HG02798 (cell line): Measurements from ENCODE around the gene YRDC.
A peak's percentile ranks its signal among the peaks of the same experiment; 100 is the strongest.

ENCODE experiments used
- ATAC-seq: cut with Tn5 transposase; IDR thresholded peaks from one replicate; pipeline ENCODE4 v1.9.1; 2021; ENCODE audit warnings: mild to moderate bottlenecking; ENCODE audit not compliant: unreplicated experiment, poor library complexity

The YRDC gene

GRCh38 chr1:37822906-37823815, 15.2 kb upstream of the YRDC start:
- ATAC-seq = no peak

- ATAC-seq = no peak
Measured at GRCh38 chr1:37821481-37821880, 13.5 kb upstream of the YRDC start.

GRCh38 chr1:37817481-37817880, 9.5 kb upstream of the YRDC start:
- ATAC-seq = no peak

GRCh38 chr1:37814252-37814651, 6.2 kb upstream of the YRDC start:
- no peak for ATAC-seq

GRCh38 chr1:37813529-37814145, 5.6 kb upstream of the YRDC start:
- ATAC-seq = no peak

GRCh38 chr1:37811027-37811655, 3.1 kb upstream of the YRDC start:
- peak; percentile 19 for ATAC-seq

GRCh38 chr1:37809942-37810341, 1.9 kb upstream of the YRDC start:
- ATAC-seq = no peak

GRCh38 chr1:37808369-37809319, 636 bp upstream of the YRDC start:
- ATAC-seq = peak; percentile 44

- ATAC-seq = no peak
Measured at GRCh38 chr1:37807220-37807554, 821 bp downstream of the YRDC start.

GRCh38 chr1:37802439-37802838, 5.6 kb downstream of the YRDC start:
- ATAC-seq = no peak

GRCh38 chr1:37797750-37798345, 10.2 kb downstream of the YRDC start:
- no peak for ATAC-seq

GRCh38 chr1:37795340-37796125, 12.5 kb downstream of the YRDC start:
- ATAC-seq = no peak

- no peak for ATAC-seq
Measured at GRCh38 chr1:37794372-37795339, 13.4 kb downstream of the YRDC start.

GRCh38 chr1:37793773-37794371, 14.1 kb downstream of the YRDC start, which contains the start of gene MANEAL:
Gene MANEAL, plus strand, starts transcription at chr1:37793847. Its CDS starts 336 bp downstream, at chr1:37794183.
- ATAC-seq = peak; percentile 73

GRCh38 chr1:37792943-37793686, 14.9 kb downstream of the YRDC start:
- no peak for ATAC-seq

GRCh38 chr1:37782491-37782890, 25.5 kb downstream of the YRDC start:
- no peak for ATAC-seq

GRCh38 chr1:37778654-37779053, 29.4 kb downstream of the YRDC start:
- ATAC-seq = no peak
